ENCODE measurements around the gene VPS35.
A peak's percentile ranks its signal among the peaks of the same experiment; 100 is the strongest.

VPS35 gene

GRCh38 chr16:46688654-46689364 lies at the start of gene VPS35:
TSS of gene VPS35 (minus strand) at chr16:46689178. CDS start at chr16:46689133, 45 bp downstream.
- DNase-seq, result peak; percentile 99

DNA sequence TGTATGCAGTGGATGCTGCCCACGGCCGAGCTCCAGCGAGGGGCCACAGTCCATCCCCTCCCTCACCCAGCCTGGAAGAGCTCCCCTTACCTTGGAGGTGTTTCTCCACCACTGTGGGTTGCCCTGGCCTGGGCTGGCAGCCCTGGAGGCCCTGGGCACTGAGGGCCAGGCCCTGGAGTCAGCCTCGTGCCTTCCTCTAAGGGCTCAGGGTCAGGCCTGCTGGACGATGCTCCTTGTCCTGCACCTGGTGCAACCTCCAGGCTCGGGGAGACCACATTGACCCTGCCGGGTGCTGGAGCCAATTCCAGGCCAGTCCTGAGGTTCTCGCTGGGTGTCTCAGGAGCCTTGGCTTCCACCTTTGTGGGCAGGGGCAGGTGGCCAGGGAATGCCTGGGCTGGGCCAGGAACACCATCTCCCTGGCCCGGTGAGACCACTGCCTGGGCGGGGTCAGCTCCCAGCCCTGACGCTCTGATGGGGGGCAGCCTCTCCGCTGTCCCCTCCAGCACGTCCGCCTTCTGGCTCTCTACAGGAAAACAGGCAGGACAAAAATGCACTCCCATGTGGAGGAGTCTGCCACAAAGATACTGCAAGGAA lies 48.7 kb upstream of the VPS35 start:
- DNase-seq, result no peak

- no peak for DNase-seq
Observed at GRCh38 chr16:46736695-46737094, 47.7 kb upstream of the VPS35 start.

GRCh38 chr16:46733319-46733830 lies 44.4 kb upstream of the VPS35 start:
- DNase-seq, result no peak

- no peak for DNase-seq
Observed at GRCh38 chr16:46732561-46732960, 43.6 kb upstream of the VPS35 start.

GRCh38 chr16:46731691-46732555 lies 42.9 kb upstream of the VPS35 start:
- DNase-seq, result no peak

GRCh38 chr16:46730801-46731690 lies 42.1 kb upstream of the VPS35 start:
- DNase-seq, result no peak

DNA sequence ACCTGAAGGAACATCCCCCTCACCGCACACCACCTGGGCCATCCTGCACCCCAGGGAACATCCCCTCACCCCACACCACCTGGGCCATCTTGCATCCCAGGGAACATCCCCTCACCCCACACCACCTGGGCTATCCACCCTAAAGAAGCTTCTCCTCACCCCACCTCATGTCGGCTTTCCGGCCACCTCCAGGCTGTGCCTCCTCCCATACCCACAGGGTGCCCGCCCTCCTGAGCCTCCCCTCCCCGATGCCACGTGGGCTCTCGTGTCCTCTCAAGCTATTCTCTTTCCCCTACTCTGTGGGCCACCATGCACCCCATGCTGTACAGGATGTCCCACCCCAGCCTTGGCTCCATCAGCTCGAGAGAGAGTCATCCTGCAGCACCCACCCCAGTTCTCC lies 41.1 kb upstream of the VPS35 start:
- DNase-seq, result no peak

- DNase-seq, result no peak
Observed at GRCh38 chr16:46729326-46729995, 40.5 kb upstream of the VPS35 start.

- DNase-seq, result no peak
Observed at GRCh38 chr16:46728806-46729205, 39.8 kb upstream of the VPS35 start.

GRCh38 chr16:46727630-46728029 lies 38.7 kb upstream of the VPS35 start:
- DNase-seq, result no peak

DNA sequence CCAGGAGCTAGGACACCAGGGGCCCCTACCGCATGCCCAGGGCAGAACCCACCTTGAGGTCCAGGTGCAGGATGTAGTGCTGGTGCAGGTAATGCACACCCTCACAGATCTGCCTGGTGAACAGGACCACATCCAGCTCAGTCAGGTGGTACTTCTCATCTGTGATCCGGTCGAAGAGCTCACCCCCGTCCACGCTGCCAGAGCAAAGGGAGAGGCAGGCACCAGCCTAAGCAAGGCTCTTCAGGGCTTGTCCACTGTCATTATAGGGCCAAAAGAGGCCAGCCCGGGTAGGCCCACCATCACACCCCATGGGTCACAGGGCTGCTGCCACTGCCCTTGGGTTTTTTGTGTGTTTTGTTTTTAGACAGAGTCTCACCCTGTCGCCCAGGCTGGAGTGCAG lies 38.2 kb upstream of the VPS35 start:
- no peak for DNase-seq

GRCh38 chr16:46721885-46722284 lies 32.9 kb upstream of the VPS35 start:
- DNase-seq, result no peak

DNA sequence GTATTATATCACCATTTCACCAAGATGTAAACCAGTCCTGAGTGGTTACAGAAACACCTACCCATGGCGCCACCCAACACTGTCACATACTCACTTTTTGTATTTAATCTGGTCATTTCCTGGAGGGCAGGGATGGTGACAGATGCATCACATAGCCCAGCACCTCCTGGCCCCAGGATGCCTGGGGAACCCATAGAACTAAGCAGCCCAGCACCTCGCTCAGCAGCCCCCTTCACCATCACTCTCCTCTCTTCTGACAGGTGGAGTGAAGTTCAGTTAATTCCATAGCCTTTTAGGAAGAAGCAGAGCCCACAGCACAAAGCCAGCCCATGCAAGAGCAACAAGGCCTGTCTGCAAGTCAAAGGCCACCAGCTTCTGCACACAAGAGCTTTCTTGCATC lies 31.6 kb upstream of the VPS35 start:
- DNase-seq, result no peak

- DNase-seq, result no peak
Observed at GRCh38 chr16:46719528-46719927, 30.6 kb upstream of the VPS35 start.

GRCh38 chr16:46718214-46718613 lies 29.2 kb upstream of the VPS35 start:
- no peak for DNase-seq

GRCh38 chr16:46717692-46718091 lies 28.7 kb upstream of the VPS35 start:
- no peak for DNase-seq

DNA sequence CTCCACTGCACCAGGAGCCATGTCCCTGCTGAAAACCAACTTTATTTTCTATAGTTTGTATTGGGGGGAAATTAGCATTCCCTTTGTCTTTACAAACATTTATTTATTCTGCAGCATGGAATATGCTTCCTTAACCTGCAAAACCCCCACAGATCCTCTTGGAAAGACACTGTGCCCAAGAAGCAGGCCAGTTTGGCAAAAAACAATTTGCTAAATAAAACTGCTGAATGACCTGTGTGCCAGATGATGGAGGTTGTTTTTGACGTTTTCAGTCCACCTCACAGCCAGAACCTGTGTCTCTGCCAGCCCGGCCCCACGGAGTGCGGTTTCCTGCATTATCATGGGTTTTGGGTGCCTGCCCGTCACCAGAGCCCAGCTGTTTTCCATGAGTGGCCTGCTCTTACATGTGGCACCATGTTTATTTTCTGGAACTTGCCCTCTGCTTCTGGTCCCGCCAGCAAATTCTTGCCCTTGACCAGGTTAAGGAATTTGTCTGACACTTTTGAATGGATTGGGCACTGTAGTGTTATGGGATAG lies 26.9 kb upstream of the VPS35 start:
- DNase-seq, result no peak

DNA sequence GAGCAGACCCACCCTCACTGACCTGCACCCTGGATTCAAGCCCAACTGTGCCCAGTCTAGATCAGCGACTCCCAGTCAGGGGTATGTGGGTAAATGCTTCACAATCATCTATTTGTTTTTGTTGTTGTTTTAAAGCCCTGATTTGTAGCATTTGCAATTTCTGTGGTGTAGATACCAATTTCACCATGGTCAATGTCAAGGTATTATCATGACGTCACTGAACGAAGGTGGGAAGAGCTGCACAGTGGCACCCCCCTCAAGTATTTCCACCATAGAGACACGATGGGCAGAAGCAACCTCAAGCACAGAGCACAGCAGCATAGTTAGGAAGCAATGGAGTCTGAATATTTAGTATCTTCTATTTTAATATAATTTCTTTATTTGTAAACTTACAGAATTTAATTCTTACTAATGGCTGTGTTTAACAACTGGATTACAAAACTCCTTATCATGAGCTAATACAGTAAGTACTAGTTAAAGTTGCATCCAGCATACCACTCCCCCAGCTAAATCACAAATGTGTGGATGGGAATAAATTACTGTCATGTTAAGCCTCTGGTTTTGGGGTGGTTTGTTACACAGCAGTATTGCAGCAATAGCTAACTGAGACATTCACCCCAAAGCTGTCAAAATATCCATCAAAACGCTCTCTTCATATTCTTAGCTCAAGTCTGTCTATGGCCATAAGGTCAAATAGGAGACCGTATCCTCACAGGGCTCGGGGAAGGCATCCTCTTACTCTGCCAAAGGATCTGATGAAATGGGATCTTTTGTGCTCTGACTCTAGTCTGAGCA lies 26.0 kb upstream of the VPS35 start:
- DNase-seq, result no peak

- no peak for DNase-seq
Observed at GRCh38 chr16:46713634-46714033, 24.7 kb upstream of the VPS35 start.

DNA sequence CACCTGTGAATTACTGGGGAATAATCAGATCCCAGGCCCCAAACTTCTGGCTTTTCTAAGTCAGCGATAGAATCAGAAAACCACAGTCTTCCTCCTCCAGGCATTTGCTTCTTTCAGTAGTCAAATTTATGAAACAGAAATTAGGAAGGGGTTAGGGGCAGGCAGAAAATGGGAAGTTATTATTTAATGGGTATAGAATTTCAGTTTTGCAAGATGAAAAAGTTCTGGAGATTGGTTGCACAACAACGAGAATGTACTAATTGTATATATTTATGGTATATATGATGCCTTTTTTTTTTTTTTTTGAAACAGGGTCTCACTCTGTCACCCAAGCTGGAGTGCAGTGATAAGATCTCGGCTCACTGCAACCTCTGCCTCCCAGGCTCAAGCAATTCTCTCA lies 23.9 kb upstream of the VPS35 start:
- no peak for DNase-seq
